GM13976 (cell line): ENCODE results near the gene DCLK3.

Experiments used
- DNase-seq: peaks from one replicate; pipeline ENCODE4 v3.0.0; 2012; ENCODE audit warnings: low spot score
- in situ Hi-C: fragments of 300-500 bp; cut with MboI; formaldehyde crosslinking; loops from one replicate; pipeline ENCODE4 v1.12.0; 2022; ENCODE audit warnings: low sequenced_read_pairs, mixed read lengths, inconsistent platforms; ENCODE audit not compliant: unreplicated experiment
- TF ChIP-seq, protein P1 (sequence below): IDR thresholded peaks from 2 replicates; pipeline ENCODE4 v1.5.1; 2012; ENCODE audit warnings: borderline replicate concordance, mild to moderate bottlenecking; ENCODE audit not compliant: insufficient read depth; ENCODE audit errors: extremely low read depth, missing control alignments, control extremely low read depth

Gene DCLK3

GRCh38 chr3:36697229-36698001 lies 66.9 kb downstream of the DCLK3 start:
- in situ Hi-C loops, result no loop called here
- DNase-seq, result no peak
- TF ChIP-seq, protein P1, sequence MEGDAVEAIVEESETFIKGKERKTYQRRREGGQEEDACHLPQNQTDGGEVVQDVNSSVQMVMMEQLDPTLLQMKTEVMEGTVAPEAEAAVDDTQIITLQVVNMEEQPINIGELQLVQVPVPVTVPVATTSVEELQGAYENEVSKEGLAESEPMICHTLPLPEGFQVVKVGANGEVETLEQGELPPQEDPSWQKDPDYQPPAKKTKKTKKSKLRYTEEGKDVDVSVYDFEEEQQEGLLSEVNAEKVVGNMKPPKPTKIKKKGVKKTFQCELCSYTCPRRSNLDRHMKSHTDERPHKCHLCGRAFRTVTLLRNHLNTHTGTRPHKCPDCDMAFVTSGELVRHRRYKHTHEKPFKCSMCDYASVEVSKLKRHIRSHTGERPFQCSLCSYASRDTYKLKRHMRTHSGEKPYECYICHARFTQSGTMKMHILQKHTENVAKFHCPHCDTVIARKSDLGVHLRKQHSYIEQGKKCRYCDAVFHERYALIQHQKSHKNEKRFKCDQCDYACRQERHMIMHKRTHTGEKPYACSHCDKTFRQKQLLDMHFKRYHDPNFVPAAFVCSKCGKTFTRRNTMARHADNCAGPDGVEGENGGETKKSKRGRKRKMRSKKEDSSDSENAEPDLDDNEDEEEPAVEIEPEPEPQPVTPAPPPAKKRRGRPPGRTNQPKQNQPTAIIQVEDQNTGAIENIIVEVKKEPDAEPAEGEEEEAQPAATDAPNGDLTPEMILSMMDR, result no peak

- TF ChIP-seq, protein P1, result no peak
These were observed 67.6 kb downstream of the DCLK3 start for GRCh38 chr3:36696799-36697198.

GRCh38 chr3:36695769-36696137 lies 68.6 kb downstream of the DCLK3 start:
- TF ChIP-seq, protein P1, result no peak
- no peak for DNase-seq
- in situ Hi-C loops, result no loop called here

More at GRCh38 chr3:36696799-36697198, 67.6 kb downstream of the DCLK3 start:
- in situ Hi-C loops, result no loop called here
- no peak for DNase-seq

GRCh38 chr3:36695113-36695768 lies 69.1 kb downstream of the DCLK3 start:
- DNase-seq, result no peak
- in situ Hi-C loops, result no loop called here
- TF ChIP-seq, protein P1, result no peak

DNA sequence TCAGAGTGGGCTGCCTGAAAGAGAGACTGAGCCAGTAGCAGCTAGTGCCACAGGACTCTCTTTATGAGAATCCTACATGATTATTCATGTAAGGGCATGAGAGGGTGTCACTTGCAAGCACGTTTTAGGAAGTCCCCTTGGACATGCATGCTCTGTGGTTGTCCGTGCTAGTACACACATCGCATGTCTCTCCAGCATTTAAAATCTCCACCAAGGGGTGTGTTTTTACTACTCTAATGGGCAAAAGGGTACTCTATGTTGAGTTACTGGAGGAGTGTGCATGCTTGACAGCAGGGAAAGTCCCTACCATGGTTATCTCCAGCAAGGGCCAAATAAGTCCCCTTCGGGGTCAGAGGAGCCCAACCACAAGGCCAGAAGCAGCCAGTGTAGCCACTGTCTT lies 70.7 kb downstream of the DCLK3 start:
- DNase-seq, result no peak
- TF ChIP-seq, protein P1, result no peak
- in situ Hi-C loops, result no loop called here

- in situ Hi-C loops, result no loop called here
- DNase-seq, result no peak
- TF ChIP-seq, protein P1, result no peak
These were observed 74.8 kb downstream of the DCLK3 start for GRCh38 chr3:36689560-36689959.
